ENCODE data around the gene ADORA2B.
"Not testable (repeated sequence)": the region's sequence is repeated elsewhere in the genome, so short reads cannot be mapped to it uniquely, and the experiment has no call there.

The ADORA2B gene

DNA sequence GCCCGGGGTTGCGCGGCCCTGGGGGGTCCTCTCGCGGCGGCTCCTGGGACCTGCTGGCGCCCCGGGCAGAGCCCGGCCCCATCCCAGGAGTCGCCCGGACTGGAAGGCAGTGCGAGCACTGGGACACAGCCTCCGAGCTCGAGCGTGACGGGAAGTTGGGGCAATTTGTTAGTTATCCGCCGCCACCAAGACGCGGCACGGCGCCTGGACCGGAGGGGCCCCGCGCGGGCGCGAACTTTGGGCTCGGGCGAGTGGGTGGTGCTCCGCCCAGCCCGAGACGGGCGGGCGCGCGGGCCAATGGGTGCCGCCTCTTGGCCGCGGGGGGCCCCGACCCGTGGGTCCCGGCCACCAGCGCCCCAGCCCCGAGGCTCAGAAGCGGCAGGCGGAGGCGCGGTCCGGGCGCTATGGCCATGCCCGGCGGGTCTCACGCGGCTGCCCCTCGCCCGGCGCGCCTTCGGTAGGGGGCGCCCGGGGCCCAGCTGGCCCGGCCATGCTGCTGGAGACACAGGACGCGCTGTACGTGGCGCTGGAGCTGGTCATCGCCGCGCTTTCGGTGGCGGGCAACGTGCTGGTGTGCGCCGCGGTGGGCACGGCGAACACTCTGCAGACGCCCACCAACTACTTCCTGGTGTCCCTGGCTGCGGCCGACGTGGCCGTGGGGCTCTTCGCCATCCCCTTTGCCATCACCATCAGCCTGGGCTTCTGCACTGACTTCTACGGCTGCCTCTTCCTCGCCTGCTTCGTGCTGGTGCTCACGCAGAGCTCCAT is at the start of gene ADORA2B:
ADORA2B (plus strand) TSS at position 372 of the 768 bp plus-strand sequence; CDS start at position 491, 119 bp downstream.
- peak; percentile 16 to 29 for DNase-seq

DNA sequence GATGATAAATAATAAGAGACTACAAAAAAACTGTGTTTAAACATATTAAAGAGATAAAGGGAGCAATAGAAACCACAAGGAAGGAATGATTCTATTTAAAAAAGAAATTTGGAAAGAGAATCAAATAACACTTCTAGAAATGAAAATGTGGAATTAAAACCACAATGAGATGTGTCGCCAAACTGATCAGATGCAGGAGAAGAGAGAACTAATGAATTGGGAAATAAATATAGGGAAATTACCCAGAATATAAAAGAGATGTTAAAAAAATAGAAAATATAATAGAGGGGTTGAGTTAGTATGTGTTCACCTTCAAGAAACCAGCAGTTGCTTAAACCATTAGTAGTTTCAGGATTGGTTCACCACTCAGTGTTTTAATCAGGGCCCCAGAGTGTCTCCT is 48.7 kb upstream of the ADORA2B start:
- no peak for DNase-seq

DNA sequence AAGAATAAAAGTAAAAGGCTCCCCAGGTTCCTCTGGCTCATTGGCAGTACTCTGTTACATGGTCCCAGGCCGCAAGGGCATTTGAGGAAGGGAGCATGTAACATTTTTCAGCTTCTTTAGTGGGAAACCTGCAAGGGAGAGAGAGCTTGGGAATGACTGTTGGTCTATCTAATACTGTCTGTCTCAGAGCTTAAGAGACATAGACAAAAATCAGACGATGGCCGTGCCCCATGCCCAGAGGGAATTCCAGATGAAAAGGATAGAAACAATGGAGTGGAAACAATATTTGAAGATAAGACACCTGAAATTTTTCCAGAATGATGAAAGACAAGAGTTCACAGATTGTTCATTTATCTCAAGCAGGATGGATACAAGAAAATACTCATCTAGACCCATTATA is 48.1 kb upstream of the ADORA2B start:
- no peak for DNase-seq

- not testable (repeated sequence) for DNase-seq
These were observed 45.3 kb upstream of the ADORA2B start for GRCh38 chr17:15899596-15899995.

DNA sequence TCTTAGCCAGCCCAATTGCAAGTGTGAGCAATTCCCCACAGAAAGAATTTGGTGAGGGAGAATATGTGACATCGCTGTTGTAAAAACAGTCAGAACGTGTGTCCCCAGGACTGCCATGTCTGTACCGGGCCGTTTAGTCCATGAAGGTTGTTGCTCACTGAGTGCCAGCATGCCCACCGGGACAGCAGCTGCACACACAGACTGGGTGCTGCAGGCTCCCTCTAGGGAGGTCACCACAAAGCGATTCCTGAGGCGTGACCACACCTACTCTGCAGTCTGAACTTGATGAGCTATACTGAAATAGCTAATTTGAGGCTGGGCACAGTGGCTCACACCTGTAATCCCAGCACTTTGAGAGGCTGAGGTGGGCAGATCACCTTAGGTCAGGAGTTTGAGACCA is 44.1 kb upstream of the ADORA2B start:
- DNase-seq, result no peak

DNA sequence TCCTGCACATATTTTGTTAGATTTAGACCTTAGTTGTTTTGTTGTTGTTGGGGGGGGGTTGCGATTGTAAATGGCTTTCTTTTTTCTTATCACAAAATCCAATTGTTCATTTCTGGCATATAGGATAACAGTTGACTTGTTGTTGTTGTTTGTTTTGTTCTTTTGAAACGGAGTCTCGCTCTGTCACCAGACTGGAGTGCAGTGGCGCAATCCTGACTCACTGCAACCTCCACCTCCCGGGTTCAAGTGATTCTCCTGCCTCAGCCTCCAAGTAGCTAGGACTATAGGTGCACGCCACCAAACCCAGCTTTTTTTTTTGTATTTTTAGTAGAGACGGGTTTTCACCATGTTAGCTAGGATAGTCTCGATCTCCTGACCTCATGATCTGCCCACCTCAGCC is 39.7 kb upstream of the ADORA2B start:
- DNase-seq, result not testable (repeated sequence)

GRCh38 chr17:15907290-15907689 is 37.6 kb upstream of the ADORA2B start:
- no peak for DNase-seq

GRCh38 chr17:15908378-15908777 is 36.6 kb upstream of the ADORA2B start:
- no peak for DNase-seq

DNA sequence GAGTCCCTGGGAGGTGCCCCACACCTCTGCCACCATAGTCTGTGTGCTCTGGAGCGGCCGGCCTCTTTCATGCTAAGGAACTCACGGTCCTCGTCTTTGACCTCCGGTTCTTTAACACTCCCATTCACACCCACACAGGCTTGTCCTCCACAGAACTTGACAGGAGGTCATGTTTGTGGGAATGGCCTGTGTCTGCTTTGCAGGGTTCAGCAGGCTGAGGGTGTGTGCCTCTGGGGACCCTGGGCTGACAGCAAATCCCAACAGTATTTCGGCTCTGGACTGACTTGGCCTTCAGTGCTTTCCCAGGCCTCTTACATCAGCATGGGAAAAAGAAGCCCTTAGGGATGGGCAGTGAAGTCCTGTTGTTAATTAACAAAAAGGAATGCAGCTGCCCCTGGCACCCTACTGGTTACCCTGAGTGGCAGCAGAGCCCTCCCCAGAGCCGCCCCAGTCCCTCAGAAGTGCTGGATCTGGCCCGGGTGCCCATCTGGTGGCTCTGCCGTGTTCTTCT is 35.4 kb upstream of the ADORA2B start:
- no peak for DNase-seq

- no peak for DNase-seq
These were observed 34.1 kb upstream of the ADORA2B start for GRCh38 chr17:15910791-15911190.

DNA sequence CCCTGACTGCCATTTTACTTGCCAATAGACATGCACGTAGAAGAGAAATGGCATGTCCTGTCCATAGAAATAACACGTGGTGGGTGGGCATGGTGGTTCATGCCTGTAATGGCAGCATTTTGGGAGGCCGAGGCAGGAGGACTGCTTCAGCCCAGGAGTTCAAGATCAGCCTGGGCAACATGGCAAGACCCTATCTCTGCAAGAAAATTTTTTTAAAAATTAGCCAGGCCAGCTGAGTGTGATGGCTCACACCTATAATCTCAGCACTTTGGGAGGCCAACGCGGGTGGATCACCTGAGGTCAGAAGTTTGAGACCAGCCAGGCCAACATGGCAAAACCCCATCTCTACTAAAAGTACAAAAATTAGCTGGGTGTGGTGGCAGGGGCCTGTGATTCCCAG is 33.2 kb upstream of the ADORA2B start:
- not testable (repeated sequence) for DNase-seq

DNA sequence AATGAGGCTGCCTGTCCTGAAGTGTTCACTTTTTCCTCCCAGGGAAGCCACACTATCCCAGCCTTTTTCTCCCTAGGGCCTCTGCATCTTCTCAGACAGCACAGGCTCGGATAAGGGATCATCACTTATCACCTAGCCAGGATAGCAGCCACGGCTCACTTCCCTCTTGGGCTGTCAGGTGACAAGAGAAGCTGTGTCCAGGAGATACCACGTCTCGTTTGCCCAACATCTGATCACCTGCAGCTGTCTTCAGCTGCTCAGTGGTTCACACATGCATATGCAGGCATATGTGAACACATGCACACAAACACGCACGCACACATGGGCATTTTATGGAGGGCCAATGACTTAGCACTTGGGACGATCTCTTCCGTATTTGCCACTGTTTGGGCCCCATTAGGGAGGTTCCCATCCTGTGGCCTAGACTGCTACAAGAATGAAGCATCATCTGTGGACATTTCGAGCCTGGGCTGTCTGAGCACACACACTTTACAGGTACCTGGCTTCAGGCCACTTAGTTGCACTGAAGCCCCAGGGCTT is 32.4 kb upstream of the ADORA2B start:
- no peak for DNase-seq

DNA sequence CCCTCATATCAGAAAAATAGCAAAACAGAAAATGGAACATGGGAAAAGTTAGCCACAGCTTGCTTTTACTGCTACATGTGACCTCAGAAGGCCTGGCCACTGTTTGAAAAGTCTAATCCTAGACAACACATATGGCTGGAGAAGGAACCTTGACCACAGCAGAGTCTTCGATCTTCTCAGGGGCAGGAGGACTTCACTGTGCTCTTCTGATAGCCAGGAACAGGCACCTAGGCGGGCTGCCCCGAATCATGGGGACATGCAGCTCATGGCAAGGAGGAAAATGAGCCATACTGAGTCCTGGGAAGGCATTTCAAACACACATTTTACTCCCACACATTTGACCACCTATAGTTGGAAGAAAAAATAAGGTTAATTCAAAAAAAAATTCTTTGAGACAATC is 31.1 kb upstream of the ADORA2B start:
- DNase-seq, result no peak

- no peak for DNase-seq
These were observed 30.3 kb upstream of the ADORA2B start for GRCh38 chr17:15914400-15915170.

DNA sequence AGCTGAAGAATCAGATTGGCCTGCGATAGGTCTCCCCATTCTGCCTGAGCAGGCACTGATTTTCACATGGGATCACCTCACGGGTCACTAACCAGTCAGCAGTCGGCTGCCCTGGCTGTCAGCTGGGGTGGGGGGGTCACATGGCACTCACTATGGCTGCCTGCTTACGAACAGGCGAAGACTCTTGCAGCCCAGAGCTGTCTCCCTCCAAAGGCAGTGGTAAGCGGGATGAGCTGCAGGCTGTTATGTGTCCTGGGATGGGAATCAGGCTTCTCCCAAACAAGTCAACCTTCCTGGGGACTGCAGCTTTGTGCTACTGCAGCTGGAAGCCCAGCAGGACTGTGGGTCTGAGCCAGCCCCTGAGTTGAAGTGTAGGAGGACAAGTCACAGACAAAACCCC is 29.0 kb upstream of the ADORA2B start:
- DNase-seq, result no peak

GRCh38 chr17:15917021-15917437 is 27.9 kb upstream of the ADORA2B start:
- no peak for DNase-seq

DNA sequence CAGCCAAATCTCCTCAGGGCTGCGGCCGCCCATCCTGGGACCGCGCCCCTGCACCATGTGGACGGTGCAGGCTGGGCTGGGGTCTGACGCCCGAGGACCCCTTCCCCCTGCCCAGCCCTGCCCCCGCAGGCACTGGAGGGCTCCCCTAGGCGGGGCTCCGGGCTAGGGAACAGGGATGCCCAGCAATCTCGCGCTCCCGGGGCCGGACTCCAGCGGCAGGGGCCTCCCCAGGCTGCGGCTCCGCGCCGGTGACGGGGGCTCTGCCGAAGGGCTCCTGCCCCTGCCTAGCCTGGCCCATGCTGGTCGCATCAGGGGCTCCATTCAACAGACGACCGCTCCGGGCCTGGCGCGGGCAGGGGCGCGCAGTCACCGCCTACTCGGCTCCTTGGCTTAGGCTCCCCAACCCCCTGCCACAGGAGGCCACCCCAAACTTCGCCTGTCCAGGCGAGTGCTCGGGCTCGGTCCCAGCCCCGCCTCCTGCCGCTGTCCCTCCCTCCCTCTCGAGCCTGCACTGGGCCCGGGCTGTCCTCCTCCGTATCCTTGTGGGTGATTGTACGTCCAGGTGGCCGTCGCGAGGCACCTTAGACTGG is 27.4 kb upstream of the ADORA2B start:
- DNase-seq, result no peak

DNA sequence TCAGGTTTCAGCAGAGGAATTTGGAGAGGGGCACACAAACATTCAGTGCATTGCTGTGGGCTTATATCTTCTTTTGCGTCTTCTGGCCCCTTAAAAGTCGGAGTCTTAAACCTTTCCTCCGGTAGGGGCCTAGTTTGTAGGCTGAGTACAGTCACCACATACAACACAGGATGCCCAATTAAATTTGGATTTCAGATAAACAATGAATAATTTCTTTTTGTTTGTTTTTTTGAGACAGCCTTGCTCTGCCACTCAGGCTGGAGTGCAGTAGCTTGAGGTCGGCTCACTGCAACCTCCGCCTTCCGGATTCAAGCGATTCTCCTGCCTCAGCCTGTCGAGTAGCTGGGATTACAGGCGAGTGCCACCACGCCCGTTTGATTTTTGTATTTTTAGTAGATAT is 26.7 kb upstream of the ADORA2B start:
- DNase-seq, result no peak

DNA sequence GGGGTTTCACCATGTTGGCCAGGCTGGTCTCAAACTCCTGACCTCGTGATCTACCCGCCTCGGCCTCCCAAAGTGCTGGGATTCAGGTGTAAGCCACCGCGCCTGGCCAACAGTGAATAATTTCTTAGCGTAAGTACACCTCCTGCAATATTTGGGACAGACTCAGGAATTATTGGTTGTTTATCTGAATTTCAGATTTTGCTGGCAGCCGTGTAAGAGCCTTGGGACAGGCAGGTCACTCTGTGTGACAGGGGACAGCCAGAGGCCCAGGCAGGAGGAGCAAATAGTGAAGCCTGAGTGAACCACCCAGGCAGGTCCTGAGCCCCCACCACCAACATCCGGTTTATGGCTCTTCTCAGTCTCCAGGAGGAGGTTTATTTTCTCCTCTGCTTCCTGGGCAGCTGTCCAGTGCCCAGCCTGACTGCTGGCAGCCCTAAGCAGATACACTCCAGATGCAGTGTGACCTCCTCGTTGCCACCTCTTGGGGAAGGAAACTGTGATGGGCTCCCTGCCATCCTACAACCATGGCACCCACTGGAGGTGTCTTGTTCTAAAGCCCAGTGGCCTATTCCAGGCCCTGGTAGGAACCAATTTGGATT is 26.2 kb upstream of the ADORA2B start:
- DNase-seq, result no peak

DNA sequence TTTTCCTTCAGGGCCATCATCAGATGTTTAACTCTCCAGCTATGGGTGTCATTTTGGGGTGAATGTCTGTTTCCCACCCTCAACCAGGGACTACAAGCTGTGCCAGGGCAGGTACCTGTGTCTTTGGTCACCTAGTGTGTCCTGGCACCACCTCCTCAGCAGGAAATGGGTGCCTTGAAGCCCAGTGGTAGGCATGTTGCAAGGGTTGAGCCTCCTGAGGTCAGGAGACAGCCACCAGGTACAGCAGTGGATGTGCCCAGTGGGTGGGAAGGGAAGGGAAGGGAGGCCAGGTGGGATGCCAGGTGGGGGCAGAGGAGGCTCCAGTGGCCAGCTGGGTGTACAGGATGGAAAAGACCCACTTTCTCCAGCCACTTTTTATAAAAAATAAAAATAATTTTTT is 25.5 kb upstream of the ADORA2B start:
- no peak for DNase-seq

- DNase-seq, result no peak
These were observed 24.1 kb upstream of the ADORA2B start for GRCh38 chr17:15920758-15921239.

GRCh38 chr17:15921640-15922039 is 23.3 kb upstream of the ADORA2B start:
- no peak for DNase-seq

GRCh38 chr17:15922586-15922985 is 22.3 kb upstream of the ADORA2B start:
- no peak for DNase-seq
